Thyroid gland (tissue), 4 donors: ENCODE data around the gene MARK3.

Experiments
- POLR2A ChIP-seq, 2 donors: fragments of 450-650 bp; IDR thresholded peaks; one replicate each; pipeline ENCODE4 v1.6.1; 2017; ENCODE audit warnings: antibody characterized with exemption in 2 of 2, mild to moderate bottlenecking in 2 of 2, moderate library complexity in 1 of 2
- TF ChIP-seq, protein P1 (sequence below), 6 experiments: fragments of 200-600 bp in 3 of 6; fragments of 450-650 bp in 3 of 6; sonication (generic) in 3 of 6; IDR thresholded peaks; one replicate each; pipeline ENCODE4 v1.5.1; 2016 to 2019; ENCODE audit warnings: antibody characterized with exemption in 6 of 6, mild to moderate bottlenecking in 2 of 6, inconsistent platforms in 1 of 6, moderate library complexity in 1 of 6

- TF ChIP-seq, protein P1, sequence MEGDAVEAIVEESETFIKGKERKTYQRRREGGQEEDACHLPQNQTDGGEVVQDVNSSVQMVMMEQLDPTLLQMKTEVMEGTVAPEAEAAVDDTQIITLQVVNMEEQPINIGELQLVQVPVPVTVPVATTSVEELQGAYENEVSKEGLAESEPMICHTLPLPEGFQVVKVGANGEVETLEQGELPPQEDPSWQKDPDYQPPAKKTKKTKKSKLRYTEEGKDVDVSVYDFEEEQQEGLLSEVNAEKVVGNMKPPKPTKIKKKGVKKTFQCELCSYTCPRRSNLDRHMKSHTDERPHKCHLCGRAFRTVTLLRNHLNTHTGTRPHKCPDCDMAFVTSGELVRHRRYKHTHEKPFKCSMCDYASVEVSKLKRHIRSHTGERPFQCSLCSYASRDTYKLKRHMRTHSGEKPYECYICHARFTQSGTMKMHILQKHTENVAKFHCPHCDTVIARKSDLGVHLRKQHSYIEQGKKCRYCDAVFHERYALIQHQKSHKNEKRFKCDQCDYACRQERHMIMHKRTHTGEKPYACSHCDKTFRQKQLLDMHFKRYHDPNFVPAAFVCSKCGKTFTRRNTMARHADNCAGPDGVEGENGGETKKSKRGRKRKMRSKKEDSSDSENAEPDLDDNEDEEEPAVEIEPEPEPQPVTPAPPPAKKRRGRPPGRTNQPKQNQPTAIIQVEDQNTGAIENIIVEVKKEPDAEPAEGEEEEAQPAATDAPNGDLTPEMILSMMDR (IDR thresholded peaks at IDR 0.05): no peak
- TF ChIP-seq POLR2A (IDR thresholded peaks at IDR 0.05): no peak
Observed at GRCh38 chr14:103507751-103508150, 122.5 kb downstream of the MARK3 start.
